Duodenal mucosa (tissue), 2 donors: Measurements from ENCODE around the gene GPX4.

Source experiments
- H3K27ac ChIP-seq: one replicate; pipeline ENCODE4 v1.7.0; 2013; ENCODE audit warnings: low read depth, low read length
- H3K27me3 ChIP-seq, 2 donors: one replicate each; pipeline ENCODE4 v1.7.0; 2013; ENCODE audit warnings: low read length in 2 of 2, control low read depth in 1 of 2; ENCODE audit not compliant: insufficient read depth in 2 of 2, control insufficient read depth in 1 of 2
- H3K36me3 ChIP-seq, 2 donors: one replicate each; pipeline ENCODE4 v1.7.0; 2013; ENCODE audit warnings: low read length in 2 of 2, control low read depth in 1 of 2; ENCODE audit not compliant: insufficient read depth in 2 of 2, control insufficient read depth in 1 of 2
- H3K4me1 ChIP-seq, 2 donors: one replicate each; pipeline ENCODE4 v1.7.0; 2013; ENCODE audit warnings: low read length in 2 of 2, control low read depth in 1 of 2; ENCODE audit not compliant: insufficient read depth in 2 of 2, control insufficient read depth in 1 of 2
- H3K4me3 ChIP-seq, 2 donors: one replicate each; pipeline ENCODE4 v1.7.0; 2013; ENCODE audit warnings: low read length in 2 of 2, low read depth in 1 of 2
- H3K9ac ChIP-seq, 2 donors: one replicate each; pipeline ENCODE4 v1.7.0; 2013; ENCODE audit warnings: low read length in 2 of 2, low read depth in 1 of 2
- H3K9me3 ChIP-seq, 2 donors: one replicate each; pipeline ENCODE4 v1.7.0; 2013; ENCODE audit warnings: low read length in 2 of 2, control low read depth in 1 of 2; ENCODE audit not compliant: control insufficient read depth in 1 of 2

Gene GPX4

DNA sequence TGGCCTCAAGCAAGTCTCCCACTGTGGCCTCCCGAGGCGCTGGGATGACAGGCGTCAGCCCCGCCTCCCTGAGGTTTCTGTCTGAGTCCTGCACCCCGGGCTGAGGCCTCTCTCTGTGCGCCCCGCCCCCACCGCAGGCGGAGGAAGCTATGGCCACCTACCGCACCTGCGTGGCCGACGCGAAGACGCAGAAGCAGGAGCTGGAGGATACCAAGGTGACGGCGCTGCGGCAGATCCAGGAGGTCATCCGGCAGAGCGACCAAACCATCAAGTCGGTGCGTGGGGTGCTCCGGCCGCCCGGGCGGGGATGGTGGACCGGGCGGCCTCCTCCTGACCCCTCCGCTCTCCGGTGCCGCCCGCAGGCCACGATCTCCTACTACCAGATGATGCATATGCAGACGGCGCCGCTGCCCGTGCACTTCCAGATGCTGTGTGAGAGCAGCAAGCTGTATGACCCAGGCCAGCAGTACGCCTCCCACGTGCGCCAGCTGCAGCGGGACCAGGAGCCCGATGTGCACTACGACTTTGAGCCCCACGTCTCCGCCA is 24.2 kb upstream of the GPX4 start:
- Histone ChIP-seq H3K9me3 (no peaks in the 10 kb centered on the region), H3K9ac (no peak overlapping the region), H3K27me3 (no peaks in the 10 kb centered on the region), H3K36me3 (peaks cover 0 to 19% of the 10 kb centered on the region in 2 donors), H3K27ac (no peak overlapping the region), H3K4me1 (peaks cover 16 to 40% of the 10 kb centered on the region in 2 donors), H3K4me3 (no peak overlapping the region)

DNA sequence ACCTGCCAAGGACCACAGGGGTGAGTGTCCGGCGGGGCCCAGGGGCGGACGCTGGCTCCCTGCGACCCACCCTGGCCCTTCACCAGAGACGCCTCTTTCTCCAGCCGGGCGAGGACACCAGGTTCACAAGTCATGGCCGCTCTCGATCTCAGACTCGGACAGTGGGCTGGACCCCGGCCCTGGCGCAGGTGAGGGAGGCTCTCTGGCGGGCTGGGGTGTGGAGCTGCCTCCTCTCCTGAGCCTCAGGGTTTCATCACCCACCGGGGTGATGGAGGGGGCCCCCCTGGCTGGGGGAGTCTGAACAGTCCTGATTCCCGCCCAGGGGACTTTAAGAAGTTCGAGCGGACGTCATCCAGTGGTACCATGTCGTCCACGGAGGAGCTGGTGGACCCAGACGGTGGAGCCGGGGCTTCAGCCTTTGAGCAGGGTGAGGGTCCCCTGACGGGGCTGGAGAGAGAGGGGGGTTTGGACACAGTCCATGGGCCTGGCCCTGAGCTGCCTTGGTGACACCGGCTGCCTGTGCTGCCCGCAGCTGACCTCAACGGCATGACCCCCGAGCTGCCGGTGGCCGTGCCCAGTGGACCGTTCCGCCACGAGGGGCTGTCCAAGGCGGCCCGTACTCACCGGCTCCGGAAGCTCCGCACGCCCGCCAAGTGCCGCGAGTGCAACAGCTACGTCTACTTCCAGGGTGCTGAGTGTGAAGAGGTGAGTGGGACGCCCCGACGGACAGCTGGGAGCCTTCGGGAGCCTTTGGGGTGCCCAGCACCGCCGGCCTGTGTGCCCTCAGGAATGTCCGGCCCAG is 23.2 kb upstream of the GPX4 start:
- Histone ChIP-seq H3K27ac (no peak overlapping the region), H3K36me3 (peaks cover 0 to 25% of the 10 kb centered on the region in 2 donors), H3K9ac (no peak overlapping the region), H3K4me3 (no peak overlapping the region), H3K4me1 (peaks cover 13 to 33% of the 10 kb centered on the region in 2 donors), H3K9me3 (no peaks in the 10 kb centered on the region), H3K27me3 (no peaks in the 10 kb centered on the region)

- Histone ChIP-seq H3K4me1 (peaks cover 8 to 28% of the 10 kb centered on the region in 2 donors), H3K36me3 (peaks cover 0 to 33% of the 10 kb centered on the region in 2 donors), H3K27me3 (no peaks in the 10 kb centered on the region), H3K4me3 (peak overlapping the region; percentile 21 to 35), H3K9me3 (no peaks in the 10 kb centered on the region), H3K9ac (no peak overlapping the region), H3K27ac (peak overlapping the region; percentile 11)
Measured at GRCh38 chr19:1081301-1082164, 22.3 kb upstream of the GPX4 start.

DNA sequence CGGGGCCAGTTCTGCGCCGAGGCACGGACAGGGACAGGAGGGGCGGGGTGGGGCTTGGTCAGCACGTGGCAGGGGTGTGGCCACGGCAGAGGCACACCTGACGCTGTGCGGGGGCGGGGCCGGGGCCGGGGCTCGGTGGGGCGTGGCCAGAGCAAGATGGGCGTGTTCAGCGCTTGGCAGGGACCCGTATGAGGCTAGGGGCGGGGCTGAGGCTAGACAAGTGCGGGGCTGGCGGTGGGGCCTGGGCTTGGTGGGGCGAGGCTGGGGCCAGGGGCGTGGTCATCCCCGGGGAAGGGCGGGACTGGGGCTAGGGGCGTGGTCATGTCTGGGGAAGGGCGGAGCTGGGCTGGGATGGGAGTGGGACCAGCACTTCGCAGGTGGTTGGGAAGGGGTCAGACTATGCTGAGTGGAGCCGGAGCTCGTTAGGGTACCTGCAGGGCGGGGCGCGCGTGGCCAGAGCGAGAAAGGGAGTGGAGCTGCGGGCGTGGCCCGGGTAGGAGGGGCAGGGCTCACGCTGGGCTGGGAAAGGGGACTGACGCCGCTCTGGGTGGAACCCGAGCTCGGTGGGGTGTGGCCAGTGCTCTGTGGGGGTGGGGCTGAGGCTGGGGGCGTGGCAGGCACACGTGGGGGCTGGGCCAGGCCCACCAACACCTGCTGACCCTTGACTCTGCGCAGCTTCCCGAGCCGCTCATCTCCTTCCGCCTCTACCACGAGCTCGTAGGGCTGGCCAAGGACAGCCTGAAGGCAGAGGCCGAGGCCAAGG is 21.4 kb upstream of the GPX4 start:
- H3K4me3 ChIP-seq: peak overlapping the region; percentile 63 to 64
- H3K4me1 ChIP-seq: peaks cover 5 to 24% of the 10 kb centered on the region in 2 donors
- peak overlapping the region; percentile 81 for H3K27ac ChIP-seq
- no peaks in the 10 kb centered on the region for H3K27me3 ChIP-seq
- peak overlapping the region; percentile 59 to 70 for H3K9ac ChIP-seq
- H3K9me3 ChIP-seq: no peaks in the 10 kb centered on the region
- peaks cover 0 to 37% of the 10 kb centered on the region in 2 donors for H3K36me3 ChIP-seq

- H3K4me1 ChIP-seq: peaks cover 0 to 22% of the 10 kb centered on the region in 2 donors
- H3K27ac ChIP-seq: no peak overlapping the region
- no peaks in the 10 kb centered on the region for H3K27me3 ChIP-seq
- peak overlapping the region; percentile 63 to 64 for H3K4me3 ChIP-seq
- H3K9ac ChIP-seq: peak overlapping the region; percentile 59 to 70
- H3K9me3 ChIP-seq: no peaks in the 10 kb centered on the region
- peaks cover 3 to 41% of the 10 kb centered on the region in 2 donors for H3K36me3 ChIP-seq
Measured at GRCh38 chr19:1082928-1083816, 20.6 kb upstream of the GPX4 start.

DNA sequence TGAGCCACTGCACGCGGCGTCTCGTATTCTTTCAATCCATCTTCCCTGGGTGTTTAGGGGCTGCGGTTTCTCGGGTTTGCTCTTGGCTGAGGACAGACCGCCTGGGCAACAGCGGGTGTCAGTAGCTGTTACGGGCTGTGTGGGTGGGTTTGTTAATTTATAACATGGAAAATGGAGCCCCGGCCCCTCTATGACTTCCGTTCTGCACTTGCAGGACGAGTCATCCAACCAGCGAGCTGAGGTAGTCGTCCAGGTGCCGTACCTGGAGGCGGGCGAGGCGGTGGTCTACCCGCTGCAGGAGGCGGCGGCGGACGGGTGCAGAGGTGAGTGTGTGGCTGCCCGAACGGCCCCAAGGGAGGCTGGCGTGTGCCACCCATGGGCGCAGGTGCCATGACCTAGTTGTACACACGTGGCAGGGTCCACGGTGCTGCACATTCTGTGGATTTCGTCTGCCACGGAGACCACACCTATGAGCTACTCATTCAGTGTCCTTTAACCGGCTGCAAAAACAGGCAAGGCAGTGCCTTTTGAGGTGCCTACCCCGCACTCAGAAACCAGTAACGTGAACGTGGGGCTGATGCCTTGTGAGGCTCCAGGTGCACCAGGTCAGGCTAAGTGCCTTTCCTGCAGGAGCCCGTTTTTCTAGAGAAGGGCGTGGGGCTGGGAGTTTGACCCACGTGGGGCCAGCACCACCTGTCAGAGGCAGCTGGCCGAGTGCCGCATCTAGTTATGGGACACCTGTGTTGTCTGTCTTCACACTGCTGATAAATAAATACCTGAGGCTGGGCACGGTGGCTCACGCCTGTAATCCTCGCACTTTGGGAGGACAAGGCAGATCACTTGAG is 19.5 kb upstream of the GPX4 start:
- Histone ChIP-seq H3K4me3 (peak overlapping the region; percentile 28 to 63), H3K27ac (no peak overlapping the region), H3K36me3 (peaks cover 3 to 52% of the 10 kb centered on the region in 2 donors), H3K9me3 (no peaks in the 10 kb centered on the region), H3K27me3 (no peaks in the 10 kb centered on the region), H3K4me1 (peaks cover 0 to 31% of the 10 kb centered on the region in 2 donors), H3K9ac (no peak overlapping the region)

DNA sequence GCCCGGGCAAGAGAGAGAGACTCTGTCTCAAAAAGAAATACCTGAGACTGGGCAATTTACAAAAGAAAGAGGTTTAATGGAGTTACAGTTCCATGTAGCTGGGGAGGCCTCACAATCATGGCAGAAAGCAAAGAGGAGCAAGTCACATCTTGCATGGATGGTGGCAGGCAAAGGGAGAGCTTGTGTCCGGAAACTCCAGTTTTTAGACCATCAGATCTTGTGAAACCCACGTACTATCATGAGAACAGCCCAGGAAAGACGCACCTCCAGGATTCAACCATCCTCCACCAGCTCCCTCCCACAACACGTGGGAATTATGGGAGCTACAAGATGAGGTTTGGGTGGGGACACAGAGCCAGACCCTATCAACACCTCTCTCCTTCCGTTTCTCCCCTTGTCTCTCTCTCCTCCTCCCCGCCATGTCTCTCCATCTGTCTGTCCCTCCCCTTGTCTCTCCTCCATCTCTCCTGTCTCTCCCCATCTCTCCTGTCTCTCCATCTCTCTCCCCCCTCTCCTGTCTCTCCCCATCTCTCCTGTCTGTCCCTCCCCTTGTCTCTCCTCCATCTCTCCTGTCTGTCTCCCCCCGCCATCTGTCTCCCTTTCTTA is 18.6 kb upstream of the GPX4 start:
- Histone ChIP-seq H3K9ac (no peak overlapping the region), H3K36me3 (peaks cover 3 to 52% of the 10 kb centered on the region in 2 donors), H3K4me3 (no peak overlapping the region), H3K9me3 (no peaks in the 10 kb centered on the region), H3K27ac (no peak overlapping the region), H3K4me1 (peaks cover 0 to 34% of the 10 kb centered on the region in 2 donors), H3K27me3 (no peaks in the 10 kb centered on the region)

DNA sequence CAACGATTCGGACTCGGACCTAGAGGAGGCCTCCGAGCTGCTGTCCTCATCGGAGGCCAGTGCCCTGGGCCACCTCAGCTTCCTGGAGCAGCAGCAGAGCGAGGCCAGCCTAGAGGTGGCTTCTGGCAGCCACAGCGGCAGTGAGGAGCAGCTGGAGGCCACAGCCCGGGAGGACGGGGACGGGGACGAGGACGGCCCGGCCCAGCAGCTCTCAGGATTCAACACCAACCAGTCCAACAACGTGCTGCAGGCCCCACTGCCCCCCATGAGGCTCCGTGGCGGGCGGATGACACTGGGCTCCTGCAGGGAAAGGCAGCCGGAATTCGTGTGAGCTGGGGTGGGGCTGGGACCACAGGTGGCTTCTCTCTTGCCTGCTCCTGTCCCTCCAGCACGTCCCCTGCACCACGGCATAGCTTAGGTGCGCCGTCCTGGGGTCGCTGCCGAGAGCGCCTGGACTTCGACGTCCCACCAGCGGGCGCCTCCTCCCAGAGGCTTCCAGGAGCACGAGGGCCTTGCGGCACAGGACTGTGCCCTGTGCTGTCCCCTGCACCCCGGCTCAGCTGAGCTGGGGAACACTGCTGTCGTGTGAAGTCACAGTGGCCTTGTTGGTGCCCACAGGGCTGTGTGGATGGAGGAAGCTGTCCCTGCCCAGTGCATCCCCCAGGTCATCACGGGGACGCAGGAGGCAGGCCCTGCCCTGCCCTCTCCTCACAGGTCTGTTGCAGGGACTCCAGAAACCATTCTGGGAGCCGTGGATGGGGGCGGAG is 17.9 kb upstream of the GPX4 start:
- H3K9ac ChIP-seq: no peak overlapping the region
- H3K27me3 ChIP-seq: no peaks in the 10 kb centered on the region
- H3K27ac ChIP-seq: no peak overlapping the region
- peaks cover 3 to 48% of the 10 kb centered on the region in 2 donors for H3K36me3 ChIP-seq
- no peak overlapping the region for H3K4me3 ChIP-seq
- H3K9me3 ChIP-seq: no peaks in the 10 kb centered on the region
- H3K4me1 ChIP-seq: peaks cover 0 to 34% of the 10 kb centered on the region in 2 donors
